Uterus (tissue), 4 donors: ENCODE measurements around the gene CCHCR1. TPM values are rescaled to one million over a fixed set of nuclear protein-coding genes. Genes with fewer than 3 reads are reported as not detected.

Experiments used
- DNase-seq, 2 donors: peaks; one replicate each; pipeline ENCODE4 v3.0.0-alpha.2; 2019 to 2020
- H3K27ac ChIP-seq, 2 donors: fragments of 200-600 bp; sonication (generic); 1 replicate in 1 of 2; 2 replicates in 1 of 2; pipeline ENCODE4 v1.5.1; 2016 to 2018
- H3K27me3 ChIP-seq, 2 donors: fragments of 200-600 bp; sonication (generic); one replicate each; pipeline ENCODE4 v1.5.1; 2018 to 2019; ENCODE audit warnings: control low read depth in 1 of 2
- H3K36me3 ChIP-seq, 2 donors: fragments of 200-600 bp; sonication (generic); one replicate each; pipeline ENCODE4 v1.5.1; 2019; ENCODE audit warnings: control low read depth in 1 of 2
- H3K4me1 ChIP-seq, 2 donors: fragments of 200-600 bp; sonication (generic); one replicate each; pipeline ENCODE4 v1.5.1; 2018 to 2019; ENCODE audit warnings: control low read depth in 1 of 2
- H3K4me3 ChIP-seq, 2 donors: fragments of 200-600 bp; sonication (generic); 1 replicate in 1 of 2; 2 replicates in 1 of 2; pipeline ENCODE4 v1.5.1; 2018 to 2019; ENCODE audit warnings: mild to moderate bottlenecking in 1 of 2
- H3K9me3 ChIP-seq, 2 donors: fragments of 200-600 bp; sonication (generic); one replicate each; pipeline ENCODE4 v1.5.1; 2019; ENCODE audit warnings: control low read depth in 1 of 2
- CTCF ChIP-seq, 4 experiments: fragments of 200-600 bp in 2 of 4; fragments of 450-650 bp in 2 of 4; sonication (generic) in 2 of 4; IDR thresholded peaks; one replicate each; pipeline ENCODE4 v1.5.1; 2016 to 2019; ENCODE audit warnings: antibody characterized with exemption in 4 of 4, mild to moderate bottlenecking in 2 of 4, moderate library complexity in 1 of 4
- POLR2A ChIP-seq, 2 donors: fragments of 450-650 bp; IDR thresholded peaks; one replicate each; pipeline ENCODE4 v1.6.1; 2016; ENCODE audit warnings: antibody characterized with exemption in 2 of 2, mild to moderate bottlenecking in 1 of 2, moderate library complexity in 1 of 2
- intact Hi-C: fragments of 100-400 bp; cut with DNase I; formaldehyde crosslinking; loops from one replicate; pipeline ENCODE4 v1.15.1; 2023; ENCODE audit warnings: low total_unique reads
- small RNA-seq: library from RNA; depleted of rRNA; stranded (forward); fragments of <200 nt; gene quantifications from one replicate; pipeline ENCODE3, GENCODE V24; 2016
- total RNA-seq, 4 donors: library from RNA; depleted of rRNA in 3 of 4; stranded (reverse); fragments of >200 nt in 3 of 4; gene quantifications; one replicate each; pipeline versions ENCODE4 v1.1.0 to v1.2.4, GENCODE V29; 2014 to 2023
- donor health status: DM: yes; HTN: yes; CAD: no.

CCHCR1 gene
- total RNA-seq, 4 donors from 2014 or later = 0.59 to 28.1 (median 12.5) TPM

- no peak overlapping the region for H3K27ac ChIP-seq
- intact Hi-C loops = no loop called here
- H3K9me3 ChIP-seq = no peaks in the 10 kb centered on the region
- H3K4me1 ChIP-seq = no peaks in the 10 kb centered on the region
- H3K27me3 ChIP-seq = no peaks in the 10 kb centered on the region
- no peak overlapping the region for H3K4me3 ChIP-seq
- TF ChIP-seq CTCF (IDR thresholded peaks at IDR 0.05) (no peak), POLR2A (IDR thresholded peaks at IDR 0.05) (no peak)
- no peaks in the 10 kb centered on the region for H3K36me3 ChIP-seq
- DNase-seq = no peak
Measured at GRCh38 chr6:31092769-31093505, 64.7 kb downstream of the CCHCR1 start.

Small RNA genes within 50 kb of the gene (small RNA-seq; reads per million reads assigned to genes)
- gene POLR2LP1 = not detected

Other genes with a start within 250 kb of the CCHCR1 start
- gene GTF2H4, start 249.6 kb downstream of the CCHCR1 start, total RNA-seq = 10 to 100 TPM in 3 of 4 donors, not detected in 1; 27.4 to 96.6 (median 65.2) TPM
- gene VARS2, start 243.6 kb downstream of the CCHCR1 start, total RNA-seq = 10 to 100 TPM; 12.6 to 34.2 (median 22.4) TPM
- gene SFTA2, start 225.6 kb downstream of the CCHCR1 start, total RNA-seq = 1 to 10 TPM in 1 of 4 donors, not detected in 3; 1.1 TPM
- gene MUCL3, start 216.8 kb downstream of the CCHCR1 start, total RNA-seq = under 1 TPM in 1 of 4 donors, not detected in 3; under 0.01 TPM
- gene MUC21, start 174.1 kb downstream of the CCHCR1 start, total RNA-seq = under 1 TPM in 2 of 4 donors, not detected in 2; 0.28 to 0.59 TPM
- gene MUC22, start 147.3 kb downstream of the CCHCR1 start, total RNA-seq = not detected
- gene C6orf15, start 45.2 kb downstream of the CCHCR1 start, total RNA-seq = under 1 TPM in 1 of 4 donors, not detected in 3; 0.35 TPM
- gene PSORS1C1, start 43.0 kb downstream of the CCHCR1 start, total RNA-seq = 1 to 10 TPM in 1 of 4 donors, under 1 TPM in 3; under 0.01 to 4.5 (median 0.54) TPM
- under 1 TPM in 1 of 4 donors, not detected in 3; 0.28 TPM for gene CDSN, start 37.4 kb downstream of the CCHCR1 start, total RNA-seq
- gene PSORS1C2, start 18.7 kb downstream of the CCHCR1 start, total RNA-seq = not detected
- gene TCF19, start 787 bp upstream of the CCHCR1 start, total RNA-seq = 10 to 100 TPM in 3 of 4 donors, 1 to 10 TPM in 1; 3.6 to 22.3 (median 12.6) TPM
- 1 to 10 TPM in 2 of 4 donors, under 1 TPM in 1, not detected in 1; 0.67 to 2.8 (median 1.8) TPM for gene POU5F1, start 12.9 kb upstream of the CCHCR1 start, total RNA-seq
- gene HLA-C, start 114.3 kb upstream of the CCHCR1 start, total RNA-seq = 100 to 1,000 TPM; 209 to 650 (median 336) TPM
- 1,000 to 10,000 TPM in 1 of 4 donors, 100 to 1,000 TPM in 3; 134 to 1,272 (median 737) TPM for gene HLA-B, start 199.4 kb upstream of the CCHCR1 start, total RNA-seq
- 10 to 100 TPM in 3 of 4 donors, 1 to 10 TPM in 1; 9.1 to 31.7 (median 17.2) TPM for gene MICA, start 245.8 kb upstream of the CCHCR1 start, total RNA-seq